GM11168 (cell line): Measurements from ENCODE around the gene CCAR1.
"Not testable (repeated sequence)": the region's sequence is repeated elsewhere in the genome, so short reads cannot be mapped to it uniquely, and the experiment has no call there.

Source experiments
- in situ Hi-C: fragments of 300-500 bp; cut with MboI; formaldehyde crosslinking; loops from one replicate; pipeline ENCODE4 v1.12.0; 2022; ENCODE audit warnings: low sequenced_read_pairs; ENCODE audit not compliant: unreplicated experiment

CCAR1 gene

GRCh38 chr10:68756246-68756645 lies 35.2 kb downstream of the CCAR1 start:
- in situ Hi-C loops: no loop called here

- in situ Hi-C loops: no loop called here
Measured at GRCh38 chr10:68756766-68757165, 35.7 kb downstream of the CCAR1 start.

DNA sequence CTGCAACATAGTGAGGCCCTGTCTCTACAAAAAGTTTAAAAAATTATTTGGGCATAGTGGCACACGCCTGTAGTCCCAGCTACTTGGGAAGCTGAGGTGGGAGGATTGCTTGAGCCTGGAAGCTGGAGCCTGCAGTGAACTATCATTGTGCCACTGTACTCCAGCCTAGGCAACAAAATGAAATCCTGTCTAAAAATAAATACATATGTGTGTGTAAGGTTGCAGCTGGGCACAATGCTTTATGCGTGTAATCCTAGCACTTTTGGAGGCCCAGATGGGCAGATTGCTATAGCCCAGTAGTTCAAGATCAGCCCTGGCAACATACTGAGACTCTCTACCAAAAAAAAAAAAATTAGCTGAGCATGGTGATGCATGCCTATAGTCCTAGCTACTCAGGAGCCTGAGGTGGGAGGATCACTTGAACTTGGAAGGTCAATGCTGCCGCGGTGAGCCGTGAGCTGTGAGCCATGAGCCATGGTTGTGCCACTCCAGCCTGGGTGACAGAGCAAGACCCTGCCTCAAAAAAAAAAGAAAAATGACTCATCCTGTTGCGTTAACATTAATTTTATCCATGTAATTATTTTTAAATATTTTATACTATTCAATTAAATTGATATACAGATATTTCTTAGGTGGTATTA lies 38.3 kb downstream of the CCAR1 start:
- in situ Hi-C loops: no loop called here

DNA sequence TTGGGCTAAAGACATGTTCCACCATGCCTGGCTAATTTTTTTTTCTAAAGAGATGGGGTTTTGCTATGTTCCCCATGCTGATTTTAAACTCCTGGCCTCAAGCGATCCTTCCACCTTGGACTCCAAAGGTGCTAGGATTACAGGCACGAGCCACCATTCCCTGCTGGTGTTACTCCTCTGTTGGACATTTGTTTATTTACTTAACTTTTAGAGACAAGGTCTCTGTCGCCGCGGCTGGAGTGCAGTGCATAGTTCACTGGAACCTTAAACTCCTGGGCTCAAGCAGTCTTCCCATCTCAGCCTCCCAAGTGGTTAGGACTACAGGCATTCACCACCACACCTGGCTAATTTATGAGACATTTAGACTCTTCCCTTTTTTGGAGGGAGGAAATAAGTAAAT lies 38.9 kb downstream of the CCAR1 start:
- in situ Hi-C loops: no loop called here

DNA sequence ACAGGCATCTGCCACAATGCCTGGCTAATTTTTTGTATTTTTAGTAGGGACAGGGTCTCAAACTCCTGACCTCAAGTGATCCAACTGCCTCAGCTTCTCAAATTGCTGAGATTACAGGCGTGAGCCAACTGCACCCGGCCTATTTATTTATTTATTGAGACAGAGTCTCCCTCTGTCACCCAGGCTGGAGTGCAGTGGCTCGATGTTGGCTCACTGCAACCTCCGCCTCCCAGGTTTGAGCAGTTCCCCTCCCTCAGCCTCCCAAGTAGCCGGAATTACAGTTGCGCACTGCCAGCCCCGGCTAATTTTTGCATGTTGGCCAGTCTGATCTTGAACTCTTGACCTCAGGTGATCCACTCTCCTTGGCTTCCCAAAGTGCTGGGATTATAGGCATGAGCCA lies 46.4 kb downstream of the CCAR1 start:
- in situ Hi-C loops: not testable (repeated sequence)

GRCh38 chr10:68781613-68782574 lies 60.9 kb downstream of the CCAR1 start:
- in situ Hi-C loops: no loop called here

GRCh38 chr10:68784476-68784875 lies 63.4 kb downstream of the CCAR1 start:
- in situ Hi-C loops: no loop called here

DNA sequence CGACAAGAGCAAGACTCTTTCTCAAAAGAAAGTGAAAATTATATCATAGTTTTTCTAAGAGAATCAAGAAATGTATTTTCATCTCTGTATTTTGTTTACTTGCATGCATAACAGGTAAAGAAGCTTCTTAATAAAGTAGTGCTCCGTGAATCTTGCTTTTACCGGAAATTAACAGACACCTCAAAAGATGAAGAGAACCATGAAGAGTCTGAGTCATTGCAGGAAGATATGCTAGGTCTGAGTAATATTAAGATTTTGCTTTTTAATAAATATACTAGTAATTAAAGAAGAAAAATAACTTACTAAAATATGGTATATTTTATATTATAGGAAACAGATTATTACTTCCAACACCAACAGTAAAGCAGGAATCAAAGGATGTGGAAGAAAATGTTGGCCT lies 66.8 kb downstream of the CCAR1 start:
- in situ Hi-C loops: no loop called here

DNA sequence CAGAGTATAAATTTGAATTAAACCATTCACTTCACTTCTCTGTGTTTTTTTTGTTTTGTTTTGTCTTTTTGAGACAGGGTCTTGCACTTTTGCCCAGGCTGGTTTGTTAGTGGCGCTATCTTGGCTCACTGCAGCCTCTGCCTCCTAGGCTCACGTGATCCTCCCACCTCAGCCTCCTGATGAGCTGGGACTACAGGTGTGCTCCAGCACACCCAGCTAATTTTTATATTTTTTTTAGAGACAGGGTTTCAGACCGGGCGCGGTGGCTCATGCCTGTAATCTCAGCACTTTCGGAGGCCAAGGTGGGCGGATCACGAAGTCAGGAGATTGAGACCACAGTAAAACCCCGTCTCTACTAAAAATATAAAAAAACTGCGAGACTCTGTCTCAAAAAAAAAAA lies 69.4 kb downstream of the CCAR1 start:
- in situ Hi-C loops: no loop called here

GRCh38 chr10:68792115-68792514 lies 71.1 kb downstream of the CCAR1 start:
- in situ Hi-C loops: no loop called here

- in situ Hi-C loops: no loop called here
Measured at GRCh38 chr10:68795886-68796532, 75.0 kb downstream of the CCAR1 start.

- in situ Hi-C loops: no loop called here
Measured at GRCh38 chr10:68796605-68797004, 75.6 kb downstream of the CCAR1 start.

GRCh38 chr10:68800211-68800610 lies 79.2 kb downstream of the CCAR1 start:
- in situ Hi-C loops: no loop called here

DNA sequence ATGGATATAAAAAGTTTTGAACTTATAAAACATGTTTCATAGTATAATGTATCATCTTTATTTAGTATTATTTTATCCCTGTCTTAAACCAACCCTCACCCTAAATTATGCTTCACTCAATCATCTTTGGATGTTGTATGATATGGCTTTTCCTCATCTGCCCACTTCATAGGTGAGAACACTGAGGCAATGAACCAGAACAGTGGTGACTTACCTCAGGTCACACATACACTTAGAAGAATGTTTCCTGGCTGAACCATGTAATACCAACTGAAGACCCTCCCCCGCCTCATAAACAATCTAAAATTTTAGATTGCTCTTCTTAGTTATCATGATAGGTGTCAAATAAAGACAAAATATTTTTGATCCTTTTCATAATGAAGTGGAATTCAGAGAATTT lies 83.7 kb downstream of the CCAR1 start:
- in situ Hi-C loops: no loop called here

GRCh38 chr10:68810830-68811229 lies 89.8 kb downstream of the CCAR1 start:
- in situ Hi-C loops: not testable (repeated sequence)

- in situ Hi-C loops: no loop called here
Measured at GRCh38 chr10:68811314-68812009, 90.4 kb downstream of the CCAR1 start.

DNA sequence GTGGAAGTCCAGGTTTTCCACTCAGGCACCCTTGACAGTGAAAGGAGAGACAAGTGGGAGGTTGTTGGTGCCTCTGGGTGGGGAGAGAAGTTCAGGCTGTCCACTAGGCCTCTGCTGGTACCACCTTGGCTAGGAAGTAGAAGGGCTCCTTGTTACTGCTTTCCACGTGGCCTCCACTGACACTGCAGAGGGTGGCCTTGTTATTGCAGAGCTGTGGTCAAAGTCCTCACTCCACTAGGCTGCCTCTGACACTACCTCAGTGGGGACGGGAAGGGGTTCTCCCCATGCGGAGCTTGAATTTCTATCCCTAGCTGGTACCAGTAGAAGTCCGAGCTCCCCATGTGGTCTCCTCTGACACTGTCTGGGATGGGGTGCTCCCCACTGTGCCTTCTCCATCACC lies 91.4 kb downstream of the CCAR1 start:
- in situ Hi-C loops: no loop called here

DNA sequence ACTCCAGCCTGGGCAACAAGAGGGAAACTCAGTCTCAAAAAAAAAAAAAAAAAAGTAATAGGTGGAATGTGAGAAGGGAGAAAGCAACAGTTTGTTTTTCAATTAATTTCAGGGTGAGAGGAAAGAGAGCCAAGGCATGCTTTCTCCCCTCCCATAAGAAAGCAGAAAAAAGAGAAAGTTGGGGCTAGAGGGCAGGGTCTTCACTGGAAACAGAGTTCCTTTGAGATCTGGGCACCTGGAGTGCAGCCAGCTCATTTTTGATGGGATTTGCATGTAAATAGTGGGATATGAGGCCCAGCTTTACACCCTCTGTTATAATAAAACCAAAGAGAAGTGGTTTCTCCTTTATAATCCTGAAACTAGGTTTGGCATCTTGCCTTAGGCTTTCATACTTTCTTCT lies 92.5 kb downstream of the CCAR1 start:
- in situ Hi-C loops: no loop called here

DNA sequence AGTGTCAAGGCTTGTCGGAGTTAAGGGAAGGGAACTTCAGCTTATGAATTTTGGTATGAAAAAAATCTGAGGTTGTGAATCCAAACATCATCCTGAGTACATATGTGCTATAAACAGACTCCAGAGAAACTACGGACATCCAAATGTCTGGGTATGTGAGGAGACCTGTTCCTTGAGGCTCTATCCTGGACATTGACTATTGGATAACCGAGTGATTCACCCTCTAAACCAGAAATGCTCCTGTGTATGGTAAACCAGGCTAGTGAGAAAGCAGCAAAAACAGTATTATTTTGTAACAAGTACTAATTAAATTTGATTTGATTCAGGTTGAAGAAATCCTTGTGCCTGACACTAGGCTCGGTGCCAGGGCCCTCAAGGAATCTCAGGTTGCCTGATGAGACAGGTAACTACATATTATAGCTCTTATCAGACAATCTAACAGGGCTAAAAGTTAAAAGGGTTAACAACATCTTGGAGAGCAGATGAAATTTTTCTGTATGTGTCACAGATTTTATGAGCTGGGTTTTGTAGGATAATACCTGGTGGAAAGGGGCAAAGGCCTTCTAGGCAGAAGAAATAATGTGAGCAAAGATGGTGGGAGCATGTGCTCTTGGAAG lies 95.9 kb downstream of the CCAR1 start:
- in situ Hi-C loops: no loop called here

DNA sequence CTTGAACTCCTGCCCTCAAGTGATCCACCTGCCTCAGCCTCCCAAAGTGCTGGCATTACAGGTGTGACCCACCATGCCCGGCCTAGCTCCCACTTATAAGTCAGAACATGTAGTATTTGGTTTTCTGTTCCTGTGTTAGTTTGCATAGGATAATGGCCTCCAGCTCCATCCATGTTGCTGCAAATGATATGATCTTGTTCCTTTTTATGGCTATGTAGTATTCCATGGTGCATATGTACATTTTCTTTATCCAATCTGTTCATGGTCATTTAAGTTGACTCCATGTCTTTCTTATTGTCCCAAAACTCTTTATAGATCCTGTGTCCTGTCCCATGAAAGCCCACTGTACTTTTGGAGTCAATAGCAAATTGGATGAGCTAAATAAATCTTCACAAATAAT lies 99.3 kb downstream of the CCAR1 start:
- in situ Hi-C loops: not testable (repeated sequence)
